MM.1S (cell line): Measurements from ENCODE around the gene TBL1XR1.
A peak's percentile ranks its signal among the peaks of the same experiment; 100 is the strongest.

Experiments
- DNase-seq: peaks from one replicate; pipeline ENCODE4 v3.0.0-alpha.2; 2015
- H2AFZ ChIP-seq: fragments of 300-600 bp; sonication (generic); 2 replicates; pipeline ENCODE4 v1.6.0; 2016; ENCODE audit warnings: antibody characterized with exemption, low read length
- H3F3A ChIP-seq: fragments of 300-600 bp; sonication (generic); 2 replicates; pipeline ENCODE4 v1.6.1; 2016; ENCODE audit warnings: mild to moderate bottlenecking, antibody characterized with exemption, low read length, moderate library complexity, mixed read lengths; ENCODE audit not compliant: insufficient read depth
- H3K27ac ChIP-seq: fragments of 300-600 bp; sonication (generic); 2 replicates; pipeline ENCODE4 v1.5.1; 2016; ENCODE audit warnings: mild to moderate bottlenecking, low read length
- H3K27me3 ChIP-seq: fragments of 300-600 bp; sonication (generic); replicated peaks from 2 replicates; pipeline ENCODE4 v1.6.0; 2016; ENCODE audit warnings: low read length; ENCODE audit not compliant: insufficient read depth
- H3K36me3 ChIP-seq: fragments of 300-600 bp; sonication (generic); replicated peaks from 2 replicates; pipeline ENCODE4 v1.6.1; 2016; ENCODE audit warnings: mild to moderate bottlenecking, low read length, mixed read lengths; ENCODE audit not compliant: insufficient read depth
- H3K4me1 ChIP-seq: fragments of 300-600 bp; sonication (generic); 2 replicates; pipeline ENCODE4 v1.6.1; 2016; ENCODE audit warnings: low read length, mixed read lengths
- H3K4me2 ChIP-seq: fragments of 300-600 bp; sonication (generic); 2 replicates; pipeline ENCODE4 v1.6.0; 2016; ENCODE audit warnings: low read depth, low read length
- H3K4me3 ChIP-seq: fragments of 300-600 bp; sonication (generic); 2 replicates; pipeline ENCODE4 v1.5.1; 2016; ENCODE audit warnings: low read length, mixed read lengths
- H3K79me2 ChIP-seq: fragments of 300-600 bp; sonication (generic); 2 replicates; pipeline ENCODE4 v1.6.1; 2016; ENCODE audit warnings: mixed run types, low read length, mixed read lengths
- H3K9ac ChIP-seq: fragments of 300-600 bp; sonication (generic); 2 replicates; pipeline ENCODE4 v1.6.1; 2016; ENCODE audit warnings: low read length, mixed read lengths
- H3K9me2 ChIP-seq: fragments of 300-600 bp; sonication (generic); replicated peaks from 2 replicates; pipeline ENCODE4 v1.6.1; 2016; ENCODE audit warnings: mild to moderate bottlenecking, low read length, mixed read lengths; ENCODE audit not compliant: insufficient read depth
- H3K9me3 ChIP-seq: fragments of 300-600 bp; sonication (generic); replicated peaks from 2 replicates; pipeline ENCODE4 v1.6.1; 2016; ENCODE audit warnings: mild to moderate bottlenecking, low read length, mixed read lengths; ENCODE audit not compliant: insufficient read depth
- H4K20me1 ChIP-seq: fragments of 300-600 bp; sonication (generic); 2 replicates; pipeline ENCODE4 v1.6.1; 2016; ENCODE audit warnings: mild to moderate bottlenecking, low read length, moderate library complexity, mixed read lengths; ENCODE audit not compliant: insufficient read depth
- EZH2 ChIP-seq: fragments of 300-600 bp; sonication (generic); optimal IDR thresholded peaks from 2 replicates; pipeline ENCODE3; 2017; ENCODE audit warnings: low read depth, mild to moderate bottlenecking, antibody characterized with exemption, low read length, mixed read lengths
- EZH2phosphoT487 ChIP-seq: fragments of 300-600 bp; sonication (generic); IDR thresholded peaks from 2 replicates; pipeline ENCODE4 v1.6.1; 2018; ENCODE audit warnings: antibody characterized with exemption, low read length
- TF ChIP-seq, protein P1 (sequence below): fragments of 300-600 bp; sonication (generic); IDR thresholded peaks from 2 replicates; pipeline ENCODE4 v1.5.1; 2016; ENCODE audit warnings: antibody characterized with exemption, low read length, mixed read lengths

Gene TBL1XR1

GRCh38 chr3:177060492-177060891, 136.8 kb downstream of the TBL1XR1 start:
- Histone ChIP-seq H3K4me3 (peak overlapping the region; percentile 11; the same call in 1 of the 2 replicates), H3K36me3 (peaks cover 13% of the 10 kb centered on the region; the same call in 1 of the 2 replicates), H3K27me3 (no peaks in the 10 kb centered on the region), H3K4me1 (peaks cover 77% of the 10 kb centered on the region), H3K4me2 (peak overlapping the region; percentile 54), H3K9me3 (no peaks in the 10 kb centered on the region), H3K9ac (peak overlapping the region; percentile 57), H3K9me2 (no peaks in the 10 kb centered on the region), H3K27ac (peak overlapping the region; percentile 91), H3K79me2 (peaks cover 95% of the 10 kb centered on the region), H2AFZ (no peak overlapping the region), H3F3A (peaks cover 65% of the 10 kb centered on the region), H4K20me1 (0 out of 2 replicates have a peak, but pooled peaks cover 4% of the 10 kb centered on the region)
- TF ChIP-seq, protein P1, sequence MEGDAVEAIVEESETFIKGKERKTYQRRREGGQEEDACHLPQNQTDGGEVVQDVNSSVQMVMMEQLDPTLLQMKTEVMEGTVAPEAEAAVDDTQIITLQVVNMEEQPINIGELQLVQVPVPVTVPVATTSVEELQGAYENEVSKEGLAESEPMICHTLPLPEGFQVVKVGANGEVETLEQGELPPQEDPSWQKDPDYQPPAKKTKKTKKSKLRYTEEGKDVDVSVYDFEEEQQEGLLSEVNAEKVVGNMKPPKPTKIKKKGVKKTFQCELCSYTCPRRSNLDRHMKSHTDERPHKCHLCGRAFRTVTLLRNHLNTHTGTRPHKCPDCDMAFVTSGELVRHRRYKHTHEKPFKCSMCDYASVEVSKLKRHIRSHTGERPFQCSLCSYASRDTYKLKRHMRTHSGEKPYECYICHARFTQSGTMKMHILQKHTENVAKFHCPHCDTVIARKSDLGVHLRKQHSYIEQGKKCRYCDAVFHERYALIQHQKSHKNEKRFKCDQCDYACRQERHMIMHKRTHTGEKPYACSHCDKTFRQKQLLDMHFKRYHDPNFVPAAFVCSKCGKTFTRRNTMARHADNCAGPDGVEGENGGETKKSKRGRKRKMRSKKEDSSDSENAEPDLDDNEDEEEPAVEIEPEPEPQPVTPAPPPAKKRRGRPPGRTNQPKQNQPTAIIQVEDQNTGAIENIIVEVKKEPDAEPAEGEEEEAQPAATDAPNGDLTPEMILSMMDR = no peak
- TF ChIP-seq EZH2 (no peak), EZH2phosphoT487 (no peak)
- peak; percentile 97 for DNase-seq

DNA sequence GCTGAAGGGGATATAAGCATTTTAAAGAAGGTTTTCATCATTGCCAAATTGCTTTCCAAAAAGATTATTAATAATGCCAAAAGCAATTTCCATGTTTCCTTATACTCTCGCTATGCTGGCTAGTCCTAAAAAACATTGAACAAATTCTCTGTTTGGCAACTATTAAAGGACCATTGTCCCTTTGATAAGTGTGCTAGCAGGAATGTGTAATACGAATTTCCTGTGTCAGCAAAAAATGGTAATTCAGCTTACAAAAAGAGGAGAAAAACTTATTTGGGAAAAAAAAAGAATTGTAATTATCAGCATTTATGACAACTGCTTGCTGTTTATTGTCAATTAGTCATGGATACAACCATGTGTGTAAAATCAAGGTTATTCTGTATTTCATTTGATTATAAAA, 138.6 kb downstream of the TBL1XR1 start:
- DNase-seq = no peak
- Histone ChIP-seq H3F3A (peaks cover 53% of the 10 kb centered on the region), H3K4me2 (no peak overlapping the region), H3K4me3 (no peak overlapping the region), H3K4me1 (peaks cover 69% of the 10 kb centered on the region), H3K9me2 (no peaks in the 10 kb centered on the region), H3K9ac (no peak overlapping the region), H3K9me3 (no peaks in the 10 kb centered on the region), H4K20me1 (0 out of 2 replicates have a peak, but pooled peaks cover 4% of the 10 kb centered on the region), H2AFZ (no peak overlapping the region), H3K36me3 (peaks cover 16% of the 10 kb centered on the region; the same call in 1 of the 2 replicates), H3K27me3 (no peaks in the 10 kb centered on the region), H3K79me2 (peaks cover 94% of the 10 kb centered on the region), H3K27ac (peak overlapping the region; percentile 91; the same call in 1 of the 2 replicates)
- no peak for TF ChIP-seq EZH2phosphoT487

DNA sequence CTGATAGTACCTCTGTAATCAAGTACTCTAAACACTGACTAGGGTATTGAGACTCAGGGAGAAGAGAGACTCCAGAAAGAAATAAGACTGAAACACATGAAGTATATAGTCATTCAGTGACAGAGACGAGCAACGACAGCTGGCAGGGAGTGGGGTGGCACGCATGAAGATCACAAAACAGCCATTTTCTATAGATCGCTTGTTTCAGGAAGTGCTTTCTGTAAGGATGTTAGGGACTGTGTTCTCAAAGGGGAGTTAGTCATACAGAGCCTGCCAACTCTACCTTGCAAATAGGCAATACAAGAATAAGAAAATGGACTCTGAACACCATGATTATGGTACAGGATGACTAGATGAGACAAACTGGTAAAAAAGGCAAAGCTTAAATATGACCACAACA, 139.5 kb downstream of the TBL1XR1 start:
- peaks cover 51% of the 10 kb centered on the region for H3F3A ChIP-seq
- H4K20me1 ChIP-seq = 0 out of 2 replicates have a peak, but pooled peaks cover 4% of the 10 kb centered on the region
- peaks cover 67% of the 10 kb centered on the region for H3K4me1 ChIP-seq
- peaks cover 22% of the 10 kb centered on the region; the same call in 1 of the 2 replicates for H3K36me3 ChIP-seq
- no peaks in the 10 kb centered on the region for H3K9me2 ChIP-seq
- H3K79me2 ChIP-seq = peaks cover 94% of the 10 kb centered on the region
- no peak for DNase-seq
- H3K4me3 ChIP-seq = no peak overlapping the region
- H3K9ac ChIP-seq = no peak overlapping the region
- H3K4me2 ChIP-seq = no peak overlapping the region
- no peaks in the 10 kb centered on the region for H3K27me3 ChIP-seq
- peak overlapping the region; percentile 34; the same call in 1 of the 2 replicates for H3K27ac ChIP-seq
- H3K9me3 ChIP-seq = no peaks in the 10 kb centered on the region
- TF ChIP-seq EZH2 = no peak
- no peak overlapping the region for H2AFZ ChIP-seq

- no peak overlapping the region for H3K9ac ChIP-seq
- no peak overlapping the region for H2AFZ ChIP-seq
- peaks cover 16% of the 10 kb centered on the region; the same call in 1 of the 2 replicates for H3K36me3 ChIP-seq
- no peak overlapping the region; the same call in 1 of the 2 replicates for H3K4me2 ChIP-seq
- peak overlapping the region; percentile 34; the same call in 1 of the 2 replicates for H3K27ac ChIP-seq
- peaks cover 42% of the 10 kb centered on the region for H3F3A ChIP-seq
- 0 out of 2 replicates have a peak, but pooled peaks cover 4% of the 10 kb centered on the region for H4K20me1 ChIP-seq
- no peaks in the 10 kb centered on the region for H3K9me3 ChIP-seq
- no peak overlapping the region for H3K4me3 ChIP-seq
- TF ChIP-seq EZH2 = no peak
- TF ChIP-seq, protein P1 = no peak
- peaks cover 59% of the 10 kb centered on the region for H3K4me1 ChIP-seq
- peaks cover 94% of the 10 kb centered on the region for H3K79me2 ChIP-seq
- no peaks in the 10 kb centered on the region for H3K9me2 ChIP-seq
- no peaks in the 10 kb centered on the region for H3K27me3 ChIP-seq
- DNase-seq = no peak
Measured at GRCh38 chr3:177056927-177057326, 140.4 kb downstream of the TBL1XR1 start.
